Measurements from ENCODE around the gene GLUD2. TPM values are rescaled to one million over a fixed set of nuclear protein-coding genes. Genes with fewer than 3 reads are reported as not detected.

Gene GLUD2
- polyA plus RNA-seq, 5 donors, result 2.5 to 3.8 (median 2.9) TPM

DNA sequence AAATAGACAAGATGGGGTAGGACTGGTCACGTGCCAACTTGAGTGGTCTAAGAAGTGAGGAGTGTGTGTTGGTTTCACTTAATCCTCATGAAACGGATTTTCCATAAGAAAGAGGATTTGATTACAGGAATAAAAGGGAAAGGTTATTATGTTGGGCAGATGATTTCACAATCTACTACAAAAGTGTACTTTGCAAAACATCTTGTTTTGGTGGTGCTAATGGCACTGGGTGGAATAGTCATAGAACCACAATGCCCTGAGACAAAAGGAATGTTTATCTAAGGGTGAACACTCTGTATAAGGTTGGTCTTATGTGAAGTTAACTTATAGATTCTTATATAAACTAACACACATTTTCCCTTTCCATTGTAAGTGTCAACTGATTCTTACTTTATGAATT is 45.6 kb downstream of the GLUD2 start:
- DNase-seq, result no peak

Other genes starting within 250 kb of the GLUD2 start
- not detected for gene CT47B1, start 171.7 kb upstream of the GLUD2 start, polyA plus RNA-seq (ENCODE audit: insufficient read depth in 1 of 5, insufficient read length in 5 of 5, low replicate concordance in 1 of 5)
- gene CT47A11, start 110.5 kb upstream of the GLUD2 start, polyA plus RNA-seq (ENCODE audit: insufficient read depth in 1 of 5, insufficient read length in 5 of 5, low replicate concordance in 1 of 5), result not detected
- not detected for gene CT47A10, start 105.6 kb upstream of the GLUD2 start, polyA plus RNA-seq (ENCODE audit: insufficient read depth in 1 of 5, insufficient read length in 5 of 5, low replicate concordance in 1 of 5)
- not detected for gene CT47A9, start 100.7 kb upstream of the GLUD2 start, polyA plus RNA-seq (ENCODE audit: insufficient read depth in 1 of 5, insufficient read length in 5 of 5, low replicate concordance in 1 of 5)
- gene CT47A8, start 95.9 kb upstream of the GLUD2 start, polyA plus RNA-seq (ENCODE audit: insufficient read depth in 1 of 5, insufficient read length in 5 of 5, low replicate concordance in 1 of 5), result not detected
- not detected for gene CT47A7, start 91.0 kb upstream of the GLUD2 start, polyA plus RNA-seq (ENCODE audit: insufficient read depth in 1 of 5, insufficient read length in 5 of 5, low replicate concordance in 1 of 5)
- gene CT47A6, start 86.1 kb upstream of the GLUD2 start, polyA plus RNA-seq (ENCODE audit: insufficient read depth in 1 of 5, insufficient read length in 5 of 5, low replicate concordance in 1 of 5), result not detected
- gene CT47A5, start 81.3 kb upstream of the GLUD2 start, polyA plus RNA-seq (ENCODE audit: insufficient read depth in 1 of 5, insufficient read length in 5 of 5, low replicate concordance in 1 of 5), result not detected
- gene CT47A4, start 76.4 kb upstream of the GLUD2 start, polyA plus RNA-seq (ENCODE audit: insufficient read depth in 1 of 5, insufficient read length in 5 of 5, low replicate concordance in 1 of 5), result not detected
- gene CT47A3, start 71.5 kb upstream of the GLUD2 start, polyA plus RNA-seq (ENCODE audit: insufficient read depth in 1 of 5, insufficient read length in 5 of 5, low replicate concordance in 1 of 5), result not detected
- not detected for gene CT47A2, start 66.7 kb upstream of the GLUD2 start, polyA plus RNA-seq (ENCODE audit: insufficient read depth in 1 of 5, insufficient read length in 5 of 5, low replicate concordance in 1 of 5)
- not detected for gene CT47A1, start 61.9 kb upstream of the GLUD2 start, polyA plus RNA-seq (ENCODE audit: insufficient read depth in 1 of 5, insufficient read length in 5 of 5, low replicate concordance in 1 of 5)